Activated effector memory CD4-positive, alpha-beta T cell treated with anti-CD3 and anti-CD28 coated beads, Interleukin-2, amount 50 U/mL, for 16 hours (primary cell): Measurements from ENCODE around the gene ZBED6.
"Not testable (repeated sequence)": the region's sequence is repeated elsewhere in the genome, so short reads cannot be mapped to it uniquely, and the experiment has no call there.

Experiments
- DNase-seq: peaks from one replicate; pipeline ENCODE4 v3.0.0-alpha.2; 2020

Gene ZBED6

DNA sequence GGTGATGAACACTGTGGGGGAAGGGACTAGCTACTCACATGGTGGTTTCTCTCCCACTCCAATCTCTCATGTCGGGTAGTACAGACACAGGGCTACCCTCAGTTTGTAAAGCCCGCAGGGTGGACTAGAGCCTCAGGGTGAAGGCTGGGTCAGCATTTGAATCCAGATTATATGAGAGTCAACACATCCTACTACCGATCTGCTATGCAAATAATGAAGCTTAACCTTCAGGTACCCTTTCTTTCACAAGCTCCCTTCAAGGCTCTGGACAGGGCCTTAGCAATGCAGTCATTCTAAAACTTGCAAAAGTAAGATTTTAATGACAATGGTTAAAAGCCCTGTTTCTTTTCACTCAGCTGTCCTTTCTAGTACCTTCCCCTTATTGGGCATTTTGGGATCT is 5.5 kb upstream of the ZBED6 start:
- no peak for DNase-seq

- no peak for DNase-seq
These were observed 3.9 kb upstream of the ZBED6 start for GRCh38 chr1:203791498-203791897.

DNA sequence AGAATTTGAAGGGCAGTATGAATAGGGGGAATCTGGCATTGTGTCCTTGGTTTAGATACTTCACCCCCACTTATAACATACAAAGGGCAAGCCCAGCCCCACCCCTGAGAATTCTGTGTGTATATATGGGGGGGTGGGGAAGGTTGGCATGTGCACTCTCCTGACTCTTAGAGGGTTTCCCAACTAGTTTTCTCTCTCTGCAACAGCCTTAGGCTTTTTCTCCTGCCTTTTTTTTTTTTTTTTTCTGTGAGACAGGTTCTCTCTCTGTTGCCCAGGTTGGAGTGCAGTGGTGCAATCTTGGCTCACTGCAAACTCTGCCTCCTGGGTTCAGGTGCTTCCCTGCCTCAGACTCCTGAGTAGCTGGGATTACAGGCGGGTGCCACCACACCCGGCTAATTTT is 2.9 kb upstream of the ZBED6 start:
- no peak for DNase-seq

DNA sequence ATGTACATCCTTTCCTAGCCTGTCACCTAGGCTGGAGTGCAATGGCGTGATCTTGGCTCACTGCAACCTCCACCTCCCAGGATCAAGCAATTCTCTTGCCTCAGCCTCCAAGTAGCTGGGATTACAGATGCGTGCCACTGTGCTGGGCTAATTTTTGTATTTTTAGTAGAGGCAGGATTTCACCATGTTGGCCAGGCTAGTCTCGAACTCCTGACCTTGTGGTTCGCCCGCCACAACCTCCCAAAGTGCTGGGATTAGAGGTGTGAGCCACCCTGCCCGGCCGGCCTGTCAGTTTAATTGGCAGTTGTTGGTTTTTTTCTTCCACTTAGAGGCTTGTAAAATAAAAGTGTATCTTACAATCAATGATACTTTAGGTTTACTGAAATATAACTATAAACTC is 1.9 kb upstream of the ZBED6 start:
- DNase-seq = not testable (repeated sequence)

DNA sequence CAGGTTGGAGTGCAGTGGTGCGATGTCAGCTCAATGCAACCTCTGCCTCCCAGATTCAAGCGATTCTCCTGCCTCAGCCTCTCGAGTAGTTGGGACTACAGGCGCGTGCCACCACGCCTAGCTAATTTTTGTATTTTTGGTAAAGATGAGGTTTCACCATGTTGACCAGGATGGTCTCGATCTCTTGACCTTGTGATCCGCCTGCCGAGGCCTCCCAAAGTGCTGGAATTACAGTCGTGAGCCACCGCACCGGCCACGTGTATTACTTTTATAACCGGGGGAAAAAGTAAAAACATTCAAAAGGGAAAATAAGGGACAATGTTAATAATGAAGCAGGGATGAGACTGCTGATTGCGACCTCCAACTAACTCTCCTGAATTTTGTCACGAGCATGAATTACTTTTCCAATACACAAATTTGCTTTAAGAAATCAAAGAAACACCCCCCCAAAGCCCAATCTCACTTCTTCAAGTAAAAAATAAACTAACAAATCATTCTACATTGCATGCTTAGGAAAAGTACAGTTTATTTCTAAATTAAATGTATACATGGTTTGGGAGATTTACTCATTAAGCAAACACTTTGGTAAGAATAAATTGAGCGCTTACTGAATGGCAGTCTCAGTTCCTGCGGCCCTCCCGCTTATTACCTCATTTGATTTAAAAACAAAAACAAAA is 521 bp upstream of the ZBED6 start:
- no peak for DNase-seq

GRCh38 chr1:203796236-203796605 is 798 bp downstream of the ZBED6 start:
- peak; percentile 71 for DNase-seq

DNA sequence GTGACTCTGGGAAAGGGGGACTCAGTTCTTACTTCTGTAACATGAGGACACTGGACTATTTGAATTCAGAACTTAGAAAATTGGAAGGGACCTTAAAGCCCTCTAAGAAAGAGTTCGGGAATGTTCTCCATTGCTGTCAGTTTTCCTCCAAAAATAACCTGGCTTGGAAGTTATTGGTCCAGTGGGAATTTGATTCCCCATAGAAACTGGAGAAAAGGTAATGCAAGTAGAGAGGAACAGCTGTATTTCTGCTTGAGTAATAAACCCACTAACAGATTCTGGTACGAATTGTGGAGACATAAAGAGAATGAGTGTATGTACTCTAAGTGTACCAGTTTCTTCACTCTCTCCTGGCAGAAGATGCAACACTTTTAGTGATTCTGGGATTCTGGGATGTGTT is 1.8 kb downstream of the ZBED6 start:
- DNase-seq = no peak

- no peak for DNase-seq
These were observed 2.7 kb downstream of the ZBED6 start for GRCh38 chr1:203797948-203798655.

DNA sequence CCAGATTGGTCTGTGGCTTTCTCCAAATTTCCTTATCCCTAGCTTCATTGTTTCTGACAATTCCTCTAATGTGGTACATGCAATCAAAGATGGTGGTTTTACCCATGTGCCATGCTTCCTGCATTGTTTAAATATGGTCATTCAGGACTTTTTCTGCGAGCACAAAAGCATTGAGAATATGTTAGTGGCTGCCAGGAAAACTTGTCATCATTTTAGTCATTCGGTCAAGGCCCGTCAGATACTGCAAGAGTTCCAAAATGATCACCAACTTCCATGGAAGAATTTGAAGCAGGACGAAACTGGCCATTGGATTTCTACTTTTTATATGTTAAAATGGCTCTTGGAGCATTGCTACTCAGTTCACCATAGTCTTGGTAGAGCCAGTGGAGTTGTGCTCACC is 3.7 kb downstream of the ZBED6 start:
- no peak for DNase-seq

GRCh38 chr1:203799971-203800370 is 4.5 kb downstream of the ZBED6 start:
- no peak for DNase-seq

GRCh38 chr1:203805689-203806088 is 10.3 kb downstream of the ZBED6 start:
- no peak for DNase-seq

DNA sequence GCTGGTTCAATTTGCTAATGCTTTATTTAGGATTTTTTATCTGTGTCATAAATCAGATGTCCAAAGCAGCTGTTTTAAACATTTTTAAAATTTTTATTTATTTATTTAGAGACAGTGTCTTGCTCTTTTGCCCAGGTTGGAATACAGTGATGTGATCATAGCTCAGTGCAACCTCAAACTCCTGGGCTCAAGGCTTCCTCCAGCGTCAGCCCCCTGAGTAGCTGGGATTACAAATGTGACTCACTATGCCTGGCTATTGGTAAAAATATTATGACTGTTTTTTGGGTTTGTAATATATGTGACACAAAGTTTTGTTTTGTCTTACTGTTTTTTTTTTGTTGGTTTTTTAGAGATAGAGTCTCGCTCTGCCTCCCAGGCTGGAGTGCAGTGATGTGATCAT is 11.8 kb downstream of the ZBED6 start:
- no peak for DNase-seq

DNA sequence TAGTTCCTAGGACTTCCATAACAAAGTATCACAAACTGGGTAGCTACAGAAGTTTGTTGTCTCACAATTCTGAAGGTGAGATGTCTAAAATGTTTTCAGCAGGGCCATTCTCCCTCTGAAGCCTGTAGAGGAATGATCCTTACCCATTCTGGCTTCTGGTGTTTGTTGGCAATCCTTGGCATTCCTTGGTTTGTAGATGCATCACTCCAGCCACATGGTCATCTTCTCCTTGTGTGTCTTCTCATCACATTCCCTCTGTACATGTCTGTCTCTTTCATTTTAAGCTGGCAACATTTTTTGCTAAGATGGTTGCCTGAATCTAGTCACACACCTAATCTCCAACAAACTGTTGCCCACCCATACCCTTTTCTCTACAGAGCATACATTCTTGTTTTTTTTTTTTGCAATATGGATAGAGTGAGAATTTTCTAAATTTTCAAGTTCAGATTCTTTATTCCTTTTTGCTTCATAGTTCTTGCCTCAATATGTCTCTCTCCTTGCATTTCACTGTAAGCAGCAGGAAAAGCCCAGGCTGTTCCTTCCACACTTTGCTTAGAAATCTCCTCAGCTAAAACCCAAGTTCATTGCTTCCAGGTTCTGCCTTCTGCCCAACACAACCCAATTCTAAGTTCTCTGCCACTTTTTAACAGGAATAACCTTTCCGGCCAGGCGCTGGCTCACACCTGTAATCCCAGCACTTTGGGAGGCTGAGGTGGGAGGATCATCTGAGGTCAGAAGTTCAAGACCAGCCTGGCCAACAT is 18.3 kb downstream of the ZBED6 start:
- DNase-seq = no peak

- DNase-seq = no peak
These were observed 23.0 kb downstream of the ZBED6 start for GRCh38 chr1:203818399-203818798.

DNA sequence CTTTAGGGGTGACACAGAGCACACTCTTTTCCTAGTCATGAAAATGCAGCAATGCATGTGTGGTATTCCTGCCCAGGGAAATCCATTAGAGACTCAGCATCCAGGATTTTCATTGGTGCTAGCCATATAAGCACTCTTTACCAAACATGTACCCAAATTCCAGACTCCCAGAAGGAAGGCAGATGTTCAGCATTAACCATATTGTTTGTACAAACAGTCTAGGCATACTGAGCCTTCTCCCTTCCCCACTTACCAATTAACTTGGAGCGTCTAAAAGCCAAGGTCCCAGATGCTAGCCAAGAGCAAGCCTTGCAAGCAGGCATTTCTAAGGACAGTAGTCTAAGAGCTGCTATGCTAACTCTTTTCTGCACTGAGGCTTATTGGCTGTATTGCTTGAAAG is 27.9 kb downstream of the ZBED6 start:
- DNase-seq = no peak

GRCh38 chr1:203826175-203826574 is 30.8 kb downstream of the ZBED6 start:
- no peak for DNase-seq

DNA sequence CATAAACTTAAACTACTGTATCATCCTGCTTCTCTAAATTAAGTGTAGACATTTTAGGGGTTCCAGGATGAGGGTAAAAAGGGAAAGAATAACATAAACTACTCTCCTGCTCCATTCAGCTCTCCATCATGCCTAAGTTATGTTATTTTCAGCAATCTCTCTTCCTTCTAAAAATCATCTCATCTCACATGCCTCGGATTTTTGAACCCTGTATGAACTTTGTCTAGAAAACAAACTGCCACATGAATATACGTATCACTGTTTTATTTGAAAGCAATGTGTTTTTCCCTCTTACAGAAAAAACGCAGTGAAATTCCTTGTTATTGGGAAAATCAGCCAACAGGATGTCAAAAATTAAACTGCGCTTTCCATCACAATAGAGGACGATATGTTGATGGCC is 32.6 kb downstream of the ZBED6 start:
- DNase-seq = no peak

DNA sequence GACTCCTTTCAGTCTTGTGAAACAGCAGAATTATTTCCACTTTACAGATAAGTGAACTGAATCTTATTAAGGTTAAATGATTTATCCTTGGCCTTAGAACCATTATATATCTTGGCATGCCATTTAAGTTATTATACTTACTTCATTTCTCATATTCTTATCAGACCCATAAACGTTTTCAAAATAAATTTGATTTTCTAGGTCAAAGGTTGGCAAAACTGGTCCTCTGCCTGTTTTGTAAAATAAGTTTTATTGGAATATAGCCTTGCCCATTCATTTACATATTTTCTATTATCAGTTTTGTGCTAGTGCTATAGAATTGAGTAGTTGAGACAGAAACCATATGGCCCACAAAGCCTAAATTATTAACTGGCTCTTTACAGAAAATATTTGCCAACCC is 33.1 kb downstream of the ZBED6 start:
- DNase-seq = no peak

DNA sequence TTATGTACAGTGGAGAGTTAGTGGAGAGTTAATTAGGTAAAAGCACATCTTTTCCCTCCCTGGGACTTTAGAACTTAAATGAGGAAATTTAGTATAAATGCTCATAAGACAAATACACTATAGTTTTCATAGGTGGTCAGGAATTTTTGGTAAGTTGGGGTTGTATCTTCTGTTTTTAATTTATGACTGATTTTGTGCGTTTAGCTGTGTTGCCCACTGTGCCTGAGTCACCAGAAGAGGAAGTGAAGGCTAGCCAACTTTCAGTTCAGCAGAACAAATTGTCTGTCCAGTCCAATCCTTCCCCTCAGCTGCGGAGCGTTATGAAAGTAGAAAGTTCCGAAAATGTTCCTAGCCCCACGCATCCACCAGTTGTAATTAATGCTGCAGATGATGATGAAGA is 33.8 kb downstream of the ZBED6 start:
- not testable (repeated sequence) for DNase-seq

DNA sequence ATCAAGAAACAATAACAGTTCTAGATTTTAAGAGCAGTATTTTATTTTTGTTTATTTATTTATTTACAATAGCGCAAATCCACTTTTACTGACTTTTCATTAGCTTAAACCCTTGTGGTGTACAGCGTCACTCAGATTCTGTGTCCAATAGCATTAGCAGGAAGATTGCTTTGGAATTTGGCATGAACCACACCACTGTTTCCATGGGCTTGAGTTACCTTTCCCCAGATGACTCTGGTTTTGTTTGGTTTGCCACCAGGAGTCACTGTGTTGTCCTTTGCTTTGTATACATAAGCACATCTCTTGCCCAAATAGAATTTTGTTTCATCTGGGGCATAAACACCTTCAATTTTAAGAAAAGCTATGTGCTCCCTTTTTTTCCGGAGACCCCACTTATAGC is 40.1 kb downstream of the ZBED6 start:
- no peak for DNase-seq

DNA sequence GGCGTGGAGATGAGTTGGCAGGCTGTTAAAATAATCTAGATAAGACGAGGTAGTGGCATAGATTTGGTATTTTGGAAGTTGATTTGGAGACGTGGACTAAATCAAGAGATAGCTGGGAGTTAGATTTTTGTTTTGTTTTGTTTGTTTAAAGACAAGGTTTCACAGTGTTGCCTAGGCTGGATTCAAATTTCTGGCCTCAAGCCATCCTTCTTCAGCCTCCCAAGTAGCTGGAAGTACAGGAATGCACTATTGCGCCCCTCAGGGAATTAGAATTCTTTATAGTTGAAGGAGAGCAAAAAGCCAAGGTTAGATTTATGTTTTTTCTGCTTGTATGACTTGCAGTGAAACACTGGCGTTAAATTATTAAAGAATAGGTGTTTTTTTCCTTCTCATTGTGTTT is 43.7 kb downstream of the ZBED6 start:
- no peak for DNase-seq

DNA sequence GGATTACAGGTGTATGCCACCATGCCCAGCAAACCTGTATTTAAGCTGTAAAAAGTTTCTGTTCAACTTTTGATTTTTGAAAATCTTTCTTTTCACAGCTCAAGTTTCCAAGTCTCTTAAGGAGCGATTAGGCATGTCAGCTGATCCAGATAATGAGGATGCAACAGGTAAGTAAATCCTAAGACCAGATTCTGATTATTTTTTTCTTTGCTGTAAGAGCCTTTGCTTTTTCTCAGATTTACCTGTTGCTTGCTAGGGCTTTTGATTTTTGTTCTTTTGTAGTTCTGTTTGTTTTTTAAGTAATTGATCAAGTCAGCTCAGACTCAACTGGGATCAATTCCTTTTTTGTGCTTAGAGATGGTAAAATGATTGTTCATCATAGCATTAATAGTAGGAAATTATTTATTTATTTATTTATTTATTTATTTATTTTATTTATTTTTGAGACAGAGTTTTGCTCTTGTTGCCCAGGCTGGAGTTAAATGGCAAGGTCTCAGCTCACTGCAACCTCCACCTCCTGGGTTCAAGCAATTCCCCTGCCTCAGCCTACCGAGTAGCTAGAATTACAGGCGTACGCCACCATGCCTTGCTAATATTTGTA is 44.9 kb downstream of the ZBED6 start:
- DNase-seq = no peak

DNA sequence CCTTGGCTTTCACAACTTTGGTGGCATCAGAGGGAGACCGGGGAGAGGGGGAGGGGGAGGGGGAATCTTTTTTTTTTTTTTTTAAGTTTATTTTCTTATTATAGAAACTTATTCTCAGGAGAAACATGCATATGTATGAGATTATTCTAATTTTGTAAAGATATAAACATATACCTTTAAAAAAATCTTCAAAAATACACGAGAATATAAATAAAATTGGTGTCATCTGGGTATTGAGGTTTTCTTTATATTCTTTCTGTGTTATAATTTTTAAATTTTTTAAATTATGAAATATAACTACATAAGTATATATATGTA is 47.1 kb downstream of the ZBED6 start:
- DNase-seq = no peak

- no peak for DNase-seq
These were observed 48.0 kb downstream of the ZBED6 start for GRCh38 chr1:203843435-203843834.
